ENCODE data around the gene MOGAT2.

DNA sequence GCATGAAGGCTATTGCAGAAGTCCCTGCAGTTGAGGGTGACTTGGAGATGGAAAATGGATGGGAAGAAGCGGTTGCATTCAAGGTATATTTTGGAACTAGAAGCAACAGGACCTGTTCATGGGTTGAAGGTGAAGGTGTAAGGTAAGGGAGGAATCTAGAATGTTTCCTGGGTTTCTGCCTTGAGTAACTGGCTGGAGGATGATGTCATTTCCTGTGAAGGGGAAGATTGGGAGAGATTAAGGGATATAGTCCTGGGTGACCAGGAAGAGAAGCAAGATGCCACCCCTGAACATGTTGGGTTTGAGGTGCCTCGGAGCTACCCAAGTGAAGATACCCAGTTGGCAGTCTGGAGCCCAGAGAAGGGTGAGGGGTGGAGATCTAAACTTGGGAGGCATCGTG lies 12.1 kb upstream of the MOGAT2 start:
- TF ChIP-seq EZH2phosphoT487 (IDR thresholded peaks at IDR 0.05): no peak
- TF ChIP-seq, protein P1, sequence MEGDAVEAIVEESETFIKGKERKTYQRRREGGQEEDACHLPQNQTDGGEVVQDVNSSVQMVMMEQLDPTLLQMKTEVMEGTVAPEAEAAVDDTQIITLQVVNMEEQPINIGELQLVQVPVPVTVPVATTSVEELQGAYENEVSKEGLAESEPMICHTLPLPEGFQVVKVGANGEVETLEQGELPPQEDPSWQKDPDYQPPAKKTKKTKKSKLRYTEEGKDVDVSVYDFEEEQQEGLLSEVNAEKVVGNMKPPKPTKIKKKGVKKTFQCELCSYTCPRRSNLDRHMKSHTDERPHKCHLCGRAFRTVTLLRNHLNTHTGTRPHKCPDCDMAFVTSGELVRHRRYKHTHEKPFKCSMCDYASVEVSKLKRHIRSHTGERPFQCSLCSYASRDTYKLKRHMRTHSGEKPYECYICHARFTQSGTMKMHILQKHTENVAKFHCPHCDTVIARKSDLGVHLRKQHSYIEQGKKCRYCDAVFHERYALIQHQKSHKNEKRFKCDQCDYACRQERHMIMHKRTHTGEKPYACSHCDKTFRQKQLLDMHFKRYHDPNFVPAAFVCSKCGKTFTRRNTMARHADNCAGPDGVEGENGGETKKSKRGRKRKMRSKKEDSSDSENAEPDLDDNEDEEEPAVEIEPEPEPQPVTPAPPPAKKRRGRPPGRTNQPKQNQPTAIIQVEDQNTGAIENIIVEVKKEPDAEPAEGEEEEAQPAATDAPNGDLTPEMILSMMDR (IDR thresholded peaks at IDR 0.05): no peak
- no peak for TF ChIP-seq EZH2 (IDR thresholded peaks at IDR 0.05)
